T-cell (primary cell): Measurements from ENCODE around the gene MAP2. TPM values are rescaled to one million over a fixed set of nuclear protein-coding genes. Genes with fewer than 3 reads are reported as not detected.

Source experiments
- ATAC-seq, 4 experiments: fragments of 200-7000 bp in 3 of 4; fragments of 150-1000 bp in 1 of 4; cut with Tn5 transposase; replicated peaks in 1 of 4; 1 replicate in 3 of 4; 2 replicates in 1 of 4; pipeline ENCODE4 v1.10.0; 2021; ENCODE audit warnings: moderate library complexity in 3 of 4, mild to moderate bottlenecking in 2 of 4, moderate number of reproducible peaks in 1 of 4
- CTCF ChIA-PET, 2 donors: fragments of 300-600 bp; sonication (Branson Sonifier 250); formaldehyde crosslinking; loops; one replicate each; lab custom pipeline; 2022; ENCODE audit warnings: antibody characterized with exemption in 2 of 2; lab: Charles Lee
- POLR2A ChIA-PET, 2 donors: fragments of 300-600 bp; sonication (Branson Sonifier 250); formaldehyde crosslinking; loops; one replicate each; lab custom pipeline; 2022; ENCODE audit warnings: antibody characterized with exemption in 2 of 2; lab: Charles Lee
- DNase-seq, 35 experiments: peaks; one replicate each; pipeline versions ENCODE4 v3.0.0 to v3.0.0-alpha.2; 2013 to 2023
- H3K27ac ChIP-seq: one replicate; pipeline ENCODE4 v1.5.1; 2013; ENCODE audit warnings: low read length
- H3K27me3 ChIP-seq, 2 experiments: replicated peaks in 1 of 2; 1 replicate in 1 of 2; 2 replicates in 1 of 2; pipeline versions ENCODE4 v1.6.1 to v1.7.0; 2013; ENCODE audit warnings: low read length in 1 of 2, mixed read lengths in 1 of 2; ENCODE audit not compliant: control insufficient read depth in 2 of 2, insufficient read depth in 2 of 2; ENCODE audit errors: extremely low read depth in 1 of 2
- H3K36me3 ChIP-seq, 2 donors: 1 replicate in 1 of 2; 2 replicates in 1 of 2; pipeline versions ENCODE4 v1.6.1 to v1.7.0; 2013; ENCODE audit warnings: low read length in 1 of 2; ENCODE audit not compliant: control insufficient read depth in 2 of 2, insufficient read depth in 1 of 2; ENCODE audit errors: extremely low read depth in 1 of 2
- H3K4me1 ChIP-seq, 2 experiments: 1 replicate in 1 of 2; 2 replicates in 1 of 2; pipeline versions ENCODE4 v1.6.1 to v1.7.0; 2013; ENCODE audit warnings: low read length in 2 of 2, mixed read lengths in 1 of 2; ENCODE audit not compliant: insufficient read depth in 2 of 2, control insufficient read depth in 1 of 2; ENCODE audit errors: extremely low read depth in 1 of 2
- H3K4me3 ChIP-seq, 2 donors: 1 replicate in 1 of 2; 2 replicates in 1 of 2; pipeline versions ENCODE4 v1.5.1 to v1.7.0; 2013; ENCODE audit warnings: mild to moderate bottlenecking in 2 of 2, low read length in 1 of 2, moderate library complexity in 1 of 2; ENCODE audit not compliant: control insufficient read depth in 1 of 2; ENCODE audit errors: extremely low read depth in 1 of 2
- H3K9me3 ChIP-seq: 2 replicates; pipeline ENCODE4 v1.7.0; 2013
- H3K27ac Mint-ChIP-seq, 2 donors: one replicate each; pipeline ENCODE4 v1.8.0; 2020 to 2021; ENCODE audit warnings: mild to moderate bottlenecking in 2 of 2, mixed read lengths in 2 of 2
- H3K27me3 Mint-ChIP-seq, 2 donors: one replicate each; pipeline ENCODE4 v1.8.0; 2021 to 2022; ENCODE audit warnings: mixed read lengths in 2 of 2
- H3K36me3 Mint-ChIP-seq: one replicate; pipeline ENCODE4 v1.8.0; 2021; ENCODE audit warnings: mixed read lengths
- H3K4me1 Mint-ChIP-seq, 3 donors: one replicate each; pipeline ENCODE4 v1.8.0; 2020 to 2022; ENCODE audit warnings: mixed read lengths in 3 of 3, mild to moderate bottlenecking in 1 of 3
- H3K4me3 Mint-ChIP-seq, 3 donors: one replicate each; pipeline ENCODE4 v1.8.0; 2020 to 2022; ENCODE audit warnings: mild to moderate bottlenecking in 3 of 3, mixed read lengths in 3 of 3, moderate library complexity in 3 of 3
- H3K9me3 Mint-ChIP-seq, 3 donors: one replicate each; pipeline ENCODE4 v1.8.0; 2020 to 2022; ENCODE audit warnings: mixed read lengths in 3 of 3
- WGBS: methylation state at CpG from one replicate; pipeline ENCODE4 v1.1.5; 2013; ENCODE audit warnings: missing lambda C conversion rate; ENCODE audit not compliant: insufficient coverage; 5-methylcytosine and 5-hydroxymethylcytosine counted together
- total RNA-seq, 35 experiments: library from RNA in 6 of 35; stranded (reverse) in 6 of 35; fragments of 120-200 nt in 1 of 35; gene quantifications; one replicate each; pipeline versions ENCODE4 v1.2.1 to v1.2.4 and lab custom pipeline; 2013 to 2026

MAP2 gene
- total RNA-seq, 5 donors from 2014 or later (not counting 1 experiment from before 2014, with no cell fraction given): 0.35 to 0.86 (median 0.46) TPM

DNA sequence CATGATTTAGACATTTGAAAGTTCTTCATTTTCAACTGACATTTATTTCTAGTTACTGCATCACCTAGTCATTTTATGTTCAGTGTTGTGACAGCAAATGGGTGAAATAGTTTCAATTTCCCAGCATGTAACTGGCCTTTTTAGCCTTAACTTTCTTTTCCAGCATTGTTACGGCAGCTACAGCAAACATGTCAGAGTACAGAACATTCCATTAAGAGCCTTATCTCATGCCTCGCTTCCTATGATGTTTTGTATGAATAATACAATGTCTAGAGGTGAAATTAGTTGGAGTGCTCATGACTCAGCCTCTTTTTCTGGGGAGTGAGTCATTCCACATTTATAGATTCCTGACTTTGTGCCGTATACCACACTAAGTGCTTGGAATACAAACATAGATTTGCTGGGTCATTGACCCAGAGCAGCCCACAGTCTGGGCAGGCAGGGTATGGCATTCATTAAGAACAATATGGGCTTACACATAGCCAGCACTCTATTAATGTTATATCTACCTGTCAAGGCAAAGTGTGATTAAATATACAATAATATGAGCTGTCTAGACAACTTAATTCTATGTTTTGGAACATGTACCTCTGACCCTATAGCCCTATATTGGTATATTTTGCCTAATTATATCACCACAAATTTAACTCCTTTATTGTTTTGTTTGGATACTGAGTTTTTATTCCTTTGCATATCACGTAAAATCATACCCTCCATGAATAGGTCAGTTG, 72.2 kb downstream of the MAP2 start:
- Histone ChIP-seq H3K9me3 (no peaks in the 10 kb centered on the region), H3K4me1 (no peaks in the 10 kb centered on the region), H3K4me3 (no peak overlapping the region), H3K27ac (no peak overlapping the region), H3K36me3 (no peaks in the 10 kb centered on the region), H3K27me3 (no peaks in the 10 kb centered on the region)
- Mint-ChIP-seq H3K27ac (no peak overlapping the region), H3K4me1 (no peaks in the 10 kb centered on the region), H3K4me3 (no peak overlapping the region), H3K27me3 (peaks cover 0 to under 1% of the 10 kb centered on the region in 2 donors), H3K36me3 (no peaks in the 10 kb centered on the region), H3K9me3 (peaks cover 6 to 28% (median 8%) of the 10 kb centered on the region in 3 donors)
- 100% methylated on average over 1 of the region's 4 CpGs for WGBS
- ChIA-PET POLR2A (no interaction called here), CTCF (no interaction called here)
- ATAC-seq (no peak), DNase-seq (no peak)

DNA sequence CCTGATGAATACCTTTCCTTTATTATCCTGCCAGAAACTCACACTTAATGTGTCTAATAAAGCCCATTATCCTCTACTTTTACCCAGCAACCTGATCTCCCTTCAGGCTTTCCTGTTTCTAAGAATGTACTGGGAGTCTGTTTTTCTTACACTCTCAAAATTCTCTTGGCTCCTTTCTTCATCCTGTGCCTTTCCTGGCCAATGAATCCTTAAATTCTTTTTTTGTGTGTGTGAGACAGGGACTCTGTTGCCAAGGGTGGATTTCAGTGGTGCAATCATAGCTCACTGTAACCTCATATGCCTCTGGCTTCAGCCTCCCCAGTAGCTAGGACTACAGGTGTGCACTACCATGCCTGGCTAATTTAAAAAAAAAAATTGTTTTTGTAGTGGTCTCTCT, 72.7 kb downstream of the MAP2 start:
- Histone ChIP-seq H3K9me3 (no peaks in the 10 kb centered on the region), H3K27me3 (no peaks in the 10 kb centered on the region), H3K27ac (no peak overlapping the region), H3K4me3 (no peak overlapping the region), H3K4me1 (no peaks in the 10 kb centered on the region), H3K36me3 (no peaks in the 10 kb centered on the region)
- CTCF ChIA-PET: no interaction called here
- Mint-ChIP-seq H3K4me1 (no peaks in the 10 kb centered on the region), H3K4me3 (no peak overlapping the region), H3K36me3 (no peaks in the 10 kb centered on the region), H3K27ac (no peak overlapping the region), H3K27me3 (no peaks in the 10 kb centered on the region), H3K9me3 (peaks cover under 1 to 22% (median 7%) of the 10 kb centered on the region in 3 donors)
- ATAC-seq: no peak
- POLR2A ChIA-PET: no interaction called here
- no peak for DNase-seq

- no peak overlapping the region for H3K4me3 ChIP-seq
- ATAC-seq (no peak), DNase-seq (no peak)
- ChIA-PET CTCF (no interaction called here), POLR2A (no interaction called here)
- 83% methylated on average over 1 of the region's 1 CpG for WGBS
- Mint-ChIP-seq H3K9me3 (peaks cover 0 to 22% (median 7%) of the 10 kb centered on the region in 3 donors), H3K27me3 (no peaks in the 10 kb centered on the region), H3K36me3 (no peaks in the 10 kb centered on the region), H3K4me3 (no peak overlapping the region), H3K27ac (no peak overlapping the region), H3K4me1 (no peaks in the 10 kb centered on the region)
- H3K36me3 ChIP-seq: no peaks in the 10 kb centered on the region
- no peaks in the 10 kb centered on the region for H3K4me1 ChIP-seq
- H3K9me3 ChIP-seq: no peaks in the 10 kb centered on the region
- H3K27ac ChIP-seq: no peak overlapping the region
- H3K27me3 ChIP-seq: no peaks in the 10 kb centered on the region
Measured at GRCh38 chr2:209498614-209499013, 74.8 kb downstream of the MAP2 start.

DNA sequence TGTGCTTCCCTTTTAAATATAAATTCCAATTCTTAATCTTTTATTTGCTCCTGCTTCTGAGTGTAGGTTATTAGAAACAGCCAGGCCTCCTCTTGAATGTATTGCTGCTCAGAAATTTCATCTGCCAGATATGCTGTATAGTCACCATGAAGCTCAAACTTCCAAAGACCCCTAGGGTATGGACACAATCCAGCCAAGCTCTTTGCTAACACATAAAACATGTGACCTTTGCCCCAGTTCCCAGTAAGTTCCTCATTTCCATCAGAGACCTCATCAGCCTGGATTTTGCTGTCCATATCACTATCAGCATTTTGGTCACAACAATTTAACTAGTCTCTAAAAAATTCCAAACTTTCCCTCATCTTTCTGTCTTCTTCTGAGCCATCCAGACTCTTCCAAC, 75.2 kb downstream of the MAP2 start:
- Mint-ChIP-seq H3K9me3 (peaks cover 0 to 22% (median 7%) of the 10 kb centered on the region in 3 donors), H3K4me1 (no peaks in the 10 kb centered on the region), H3K27ac (no peak overlapping the region), H3K36me3 (no peaks in the 10 kb centered on the region), H3K27me3 (no peaks in the 10 kb centered on the region), H3K4me3 (no peak overlapping the region)
- Histone ChIP-seq H3K36me3 (no peaks in the 10 kb centered on the region), H3K27me3 (no peaks in the 10 kb centered on the region), H3K4me3 (no peak overlapping the region), H3K27ac (no peak overlapping the region), H3K4me1 (no peaks in the 10 kb centered on the region), H3K9me3 (no peaks in the 10 kb centered on the region)
- DNase-seq (no peak), ATAC-seq (no peak)
- CTCF ChIA-PET: no interaction called here
- POLR2A ChIA-PET: no interaction called here

DNA sequence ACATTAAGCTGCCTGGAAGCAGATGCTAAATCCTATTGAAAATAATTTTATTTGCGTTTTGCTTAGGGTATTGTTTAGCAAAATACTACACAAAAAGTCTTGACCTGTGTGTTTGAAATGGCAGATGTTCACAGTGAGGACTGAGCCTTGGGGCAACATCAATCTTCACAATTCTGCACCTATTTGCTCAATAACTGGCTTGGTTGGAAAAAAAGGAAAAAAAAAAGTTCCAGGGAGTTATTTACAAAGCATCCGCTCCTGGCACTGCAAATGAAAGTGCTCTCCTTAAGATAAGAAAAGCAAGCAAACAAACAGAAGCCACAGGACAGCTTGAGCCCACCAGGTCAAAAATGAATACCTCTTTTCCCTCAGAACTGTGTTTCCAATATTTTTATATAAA, 77.7 kb downstream of the MAP2 start:
- POLR2A ChIA-PET: no interaction called here

GRCh38 chr2:209505410-209505809, 81.6 kb downstream of the MAP2 start:
- ATAC-seq: no peak
- no peak overlapping the region for H3K4me3 Mint-ChIP-seq

More for the DNA sequence above, 77.7 kb downstream of the MAP2 start:
- Mint-ChIP-seq H3K27me3 (no peaks in the 10 kb centered on the region), H3K4me1 (no peaks in the 10 kb centered on the region), H3K4me3 (no peak overlapping the region), H3K36me3 (no peaks in the 10 kb centered on the region), H3K27ac (no peak overlapping the region), H3K9me3 (peaks cover 0 to 22% (median 7%) of the 10 kb centered on the region in 3 donors)
- WGBS: no CpG with 5 or more reads among the region's 2 CpGs
- Histone ChIP-seq H3K4me3 (no peak overlapping the region), H3K9me3 (no peaks in the 10 kb centered on the region), H3K36me3 (no peaks in the 10 kb centered on the region), H3K27ac (no peak overlapping the region), H3K4me1 (no peaks in the 10 kb centered on the region), H3K27me3 (no peaks in the 10 kb centered on the region)
- ATAC-seq: no peak
- CTCF ChIA-PET: no interaction called here
- DNase-seq: no peak

GRCh38 chr2:209508255-209508654, 84.4 kb downstream of the MAP2 start:
- Mint-ChIP-seq H3K4me3 (no peak overlapping the region), H3K27me3 (no peaks in the 10 kb centered on the region), H3K9me3 (no peaks in the 10 kb centered on the region), H3K27ac (no peak overlapping the region), H3K4me1 (no peaks in the 10 kb centered on the region), H3K36me3 (no peaks in the 10 kb centered on the region)
- H3K4me3 ChIP-seq: no peak overlapping the region
- POLR2A ChIA-PET: no interaction called here
- no peaks in the 10 kb centered on the region for H3K27me3 ChIP-seq
- H3K9me3 ChIP-seq: no peaks in the 10 kb centered on the region
- no peak overlapping the region for H3K27ac ChIP-seq
- ATAC-seq (no peak), DNase-seq (no peak)
- H3K36me3 ChIP-seq: no peaks in the 10 kb centered on the region
- CTCF ChIA-PET: no interaction called here
- no peaks in the 10 kb centered on the region for H3K4me1 ChIP-seq

More at GRCh38 chr2:209505410-209505809, 81.6 kb downstream of the MAP2 start:
- DNase-seq: no peak
- ChIA-PET CTCF (no interaction called here), POLR2A (no interaction called here)
- no peaks in the 10 kb centered on the region for H3K4me1 ChIP-seq
- whole genome bisulfite sequencing: no CpG with 5 or more reads among the region's 2 CpGs
- no peak overlapping the region for H3K27ac ChIP-seq
- no peaks in the 10 kb centered on the region for H3K9me3 ChIP-seq
- no peaks in the 10 kb centered on the region for H3K36me3 ChIP-seq
- Mint-ChIP-seq H3K36me3 (no peaks in the 10 kb centered on the region), H3K9me3 (peaks cover 0 to 2% (median 0%) of the 10 kb centered on the region in 3 donors), H3K27me3 (no peaks in the 10 kb centered on the region), H3K27ac (no peak overlapping the region), H3K4me1 (no peaks in the 10 kb centered on the region)
- H3K4me3 ChIP-seq: no peak overlapping the region
- H3K27me3 ChIP-seq: no peaks in the 10 kb centered on the region
